Measurements from ENCODE around the gene USP31.
A peak's percentile ranks its signal among the peaks of the same experiment; 100 is the strongest.
"Not testable (repeated sequence)": the region's sequence is repeated elsewhere in the genome, so short reads cannot be mapped to it uniquely, and the experiment has no call there.

Gene USP31

DNA sequence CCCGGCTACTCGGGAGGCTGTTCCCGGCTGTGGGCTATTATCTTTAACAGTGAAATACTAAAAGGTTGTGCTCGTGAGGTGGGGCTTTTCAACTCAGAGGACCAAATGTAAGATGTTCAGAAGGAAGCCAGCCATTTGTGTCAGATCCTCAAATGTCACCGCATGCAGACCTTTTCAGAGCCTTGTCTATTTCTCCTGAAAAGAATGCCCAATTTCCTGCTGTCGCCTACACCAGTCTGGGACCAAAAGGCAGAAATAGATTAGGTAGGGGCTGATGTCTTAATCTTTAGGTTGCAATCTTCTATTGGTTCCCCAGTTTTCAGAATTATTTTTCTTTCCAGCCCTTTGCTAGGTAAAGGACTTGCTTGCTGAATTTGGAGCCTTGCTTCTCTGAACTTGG, 8.9 kb upstream of the USP31 start:
- no peak for DNase-seq

- DNase-seq: no peak
Observed at GRCh38 chr16:23156946-23157460, 7.8 kb upstream of the USP31 start.

- no peak for DNase-seq
Observed at GRCh38 chr16:23156110-23156509, 6.9 kb upstream of the USP31 start.

GRCh38 chr16:23155445-23156049, 6.3 kb upstream of the USP31 start:
- DNase-seq: no peak

- no peak for DNase-seq
Observed at GRCh38 chr16:23152386-23153178, 3.3 kb upstream of the USP31 start.

- DNase-seq: no peak
Observed at GRCh38 chr16:23149993-23150364, 727 bp upstream of the USP31 start.

DNA sequence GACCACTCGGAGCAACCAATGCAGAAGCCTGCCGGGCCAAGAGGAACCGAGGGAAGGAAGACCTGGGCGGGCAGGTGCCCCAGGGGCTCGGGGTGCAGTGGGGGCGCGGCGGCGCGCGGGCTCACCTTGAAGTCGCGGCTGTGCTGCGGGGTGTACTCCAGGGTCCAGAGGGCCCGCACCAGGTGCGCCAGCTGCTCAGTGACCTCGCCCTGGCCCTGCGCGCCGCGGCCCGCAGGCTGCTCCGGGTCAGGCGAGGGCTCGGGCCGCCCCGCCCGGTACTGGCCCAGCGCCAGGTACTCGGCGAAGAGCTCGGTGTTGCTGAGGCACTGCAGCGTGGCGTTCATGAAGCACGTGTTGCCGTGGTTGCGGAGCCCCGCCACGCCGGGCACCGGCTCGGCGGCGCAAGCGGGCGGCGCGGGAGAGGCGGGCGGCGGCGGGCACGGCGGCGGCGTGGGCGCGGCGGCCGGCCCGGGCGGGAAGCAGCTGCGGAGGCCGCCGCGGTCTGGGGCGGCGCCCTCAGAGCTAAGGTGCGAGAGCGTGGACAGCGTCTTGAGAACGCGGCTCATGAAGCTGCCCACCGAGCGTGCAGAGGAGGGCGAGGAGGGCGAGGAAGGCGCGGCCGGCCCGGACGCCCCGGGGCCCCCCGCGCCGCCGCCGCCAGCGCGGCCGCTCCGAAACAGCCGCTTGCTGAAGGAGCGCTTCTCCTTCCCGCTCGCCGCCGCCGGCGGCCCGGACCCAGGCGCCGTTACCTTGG, 562 bp downstream of the USP31 start:
- DNase-seq: peak; percentile 30

- no peak for DNase-seq
Observed at GRCh38 chr16:23148166-23148512, 1.1 kb downstream of the USP31 start.

- no peak for DNase-seq
Observed at GRCh38 chr16:23147666-23148065, 1.6 kb downstream of the USP31 start.

- DNase-seq: peak; percentile 28
Observed at GRCh38 chr16:23146877-23147601, 2.2 kb downstream of the USP31 start.

GRCh38 chr16:23145608-23146007, 3.6 kb downstream of the USP31 start:
- DNase-seq: peak; percentile 92

GRCh38 chr16:23145186-23145585, 4.1 kb downstream of the USP31 start:
- peak; percentile 86 for DNase-seq

- not testable (repeated sequence) for DNase-seq
Observed at GRCh38 chr16:23144393-23144792, 4.9 kb downstream of the USP31 start.

DNA sequence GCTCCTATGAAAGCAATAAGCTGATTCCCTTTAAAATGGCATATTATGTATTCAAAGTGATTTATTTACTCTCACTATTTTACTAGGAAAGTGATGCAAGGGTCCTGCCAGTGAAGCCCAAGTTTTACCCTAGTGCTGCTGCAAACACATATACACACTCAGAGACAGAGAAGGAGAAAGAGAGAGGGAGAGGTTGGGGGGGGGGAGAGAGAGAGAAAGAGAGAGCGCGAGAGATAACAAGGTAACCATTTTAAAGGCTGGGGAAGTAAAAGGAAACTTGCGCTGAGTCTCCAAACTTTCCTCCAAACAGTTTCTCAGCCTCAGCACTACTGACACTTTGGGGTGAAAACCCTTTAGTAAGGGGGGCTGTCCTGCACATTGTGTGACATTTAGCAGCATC, 5.9 kb downstream of the USP31 start:
- DNase-seq: no peak

- DNase-seq: no peak
Observed at GRCh38 chr16:23141959-23142740, 7.1 kb downstream of the USP31 start.

GRCh38 chr16:23141500-23141899, 7.8 kb downstream of the USP31 start:
- no peak for DNase-seq

- DNase-seq: no peak
Observed at GRCh38 chr16:23141033-23141432, 8.2 kb downstream of the USP31 start.

DNA sequence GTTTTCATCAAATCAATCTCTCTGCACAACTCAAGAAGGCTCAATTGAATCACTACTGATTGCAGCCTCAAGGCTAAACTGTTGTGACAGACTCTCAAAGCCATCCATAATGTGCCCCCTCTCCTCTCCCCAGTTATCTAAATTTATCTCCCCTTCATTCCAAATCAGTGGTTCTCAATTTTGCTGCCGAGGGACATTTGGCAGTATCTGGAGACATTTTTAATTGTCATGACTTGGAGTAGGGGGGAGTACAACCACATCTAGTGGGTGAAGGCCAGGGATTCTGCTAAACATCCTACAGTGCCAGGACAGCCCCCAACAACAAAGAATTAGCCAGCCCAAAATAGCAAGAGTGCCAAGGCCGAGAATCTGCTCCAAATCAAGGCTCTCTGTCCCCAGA, 9.1 kb downstream of the USP31 start:
- DNase-seq: no peak

- no peak for DNase-seq
Observed at GRCh38 chr16:23137818-23138217, 11.4 kb downstream of the USP31 start.

- DNase-seq: no peak
Observed at GRCh38 chr16:23137256-23137655, 12.0 kb downstream of the USP31 start.

- no peak for DNase-seq
Observed at GRCh38 chr16:23134274-23134673, 15.0 kb downstream of the USP31 start.

DNA sequence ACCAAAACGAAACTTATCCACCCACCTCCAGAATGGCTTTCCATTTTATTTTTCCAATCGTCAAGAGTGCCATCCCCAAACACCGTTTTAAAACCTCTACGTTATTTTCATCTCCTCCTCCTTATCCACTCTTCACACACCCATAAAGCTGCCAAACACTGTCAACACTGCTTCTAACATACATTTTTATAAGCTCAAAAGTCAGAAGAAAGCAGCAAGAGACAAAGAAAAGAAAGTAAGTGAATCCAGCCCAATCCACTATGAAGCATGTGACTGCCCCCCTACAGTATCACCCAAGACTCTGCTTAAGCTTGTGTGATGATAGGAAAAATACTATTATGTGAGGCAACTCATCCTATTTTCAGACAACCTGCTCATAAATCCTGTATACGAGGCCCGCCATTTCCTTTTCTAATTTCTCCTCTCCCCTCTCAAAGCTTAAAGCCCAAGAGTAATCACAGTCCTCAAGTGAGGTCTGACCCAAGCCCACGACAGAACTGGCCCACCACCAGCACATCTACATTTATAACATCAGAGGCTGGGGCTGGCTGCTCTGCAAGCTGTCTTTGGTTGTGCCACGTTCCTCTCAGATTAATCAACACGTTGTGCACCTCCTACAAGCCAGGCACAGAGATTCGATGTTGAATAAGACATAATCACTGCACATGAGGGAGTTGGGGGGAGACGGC, 16.3 kb downstream of the USP31 start:
- DNase-seq: no peak
